ENCODE data around the gene AFAP1L1. TPM values are rescaled to one million over a fixed set of nuclear protein-coding genes. Genes with fewer than 3 reads are reported as not detected.

Gene AFAP1L1
- total and polyA plus RNA-seq, 2 of the 13 experiments (the other 11 are each of a cell fraction or from before 2014, with no cell fraction given): 0.38 to 1.0 TPM

GRCh38 chr5:149345147-149345891, 73.7 kb downstream of the AFAP1L1 start, which contains the start of gene GRPEL2 (continued):
- TF ChIP-seq, protein P1, sequence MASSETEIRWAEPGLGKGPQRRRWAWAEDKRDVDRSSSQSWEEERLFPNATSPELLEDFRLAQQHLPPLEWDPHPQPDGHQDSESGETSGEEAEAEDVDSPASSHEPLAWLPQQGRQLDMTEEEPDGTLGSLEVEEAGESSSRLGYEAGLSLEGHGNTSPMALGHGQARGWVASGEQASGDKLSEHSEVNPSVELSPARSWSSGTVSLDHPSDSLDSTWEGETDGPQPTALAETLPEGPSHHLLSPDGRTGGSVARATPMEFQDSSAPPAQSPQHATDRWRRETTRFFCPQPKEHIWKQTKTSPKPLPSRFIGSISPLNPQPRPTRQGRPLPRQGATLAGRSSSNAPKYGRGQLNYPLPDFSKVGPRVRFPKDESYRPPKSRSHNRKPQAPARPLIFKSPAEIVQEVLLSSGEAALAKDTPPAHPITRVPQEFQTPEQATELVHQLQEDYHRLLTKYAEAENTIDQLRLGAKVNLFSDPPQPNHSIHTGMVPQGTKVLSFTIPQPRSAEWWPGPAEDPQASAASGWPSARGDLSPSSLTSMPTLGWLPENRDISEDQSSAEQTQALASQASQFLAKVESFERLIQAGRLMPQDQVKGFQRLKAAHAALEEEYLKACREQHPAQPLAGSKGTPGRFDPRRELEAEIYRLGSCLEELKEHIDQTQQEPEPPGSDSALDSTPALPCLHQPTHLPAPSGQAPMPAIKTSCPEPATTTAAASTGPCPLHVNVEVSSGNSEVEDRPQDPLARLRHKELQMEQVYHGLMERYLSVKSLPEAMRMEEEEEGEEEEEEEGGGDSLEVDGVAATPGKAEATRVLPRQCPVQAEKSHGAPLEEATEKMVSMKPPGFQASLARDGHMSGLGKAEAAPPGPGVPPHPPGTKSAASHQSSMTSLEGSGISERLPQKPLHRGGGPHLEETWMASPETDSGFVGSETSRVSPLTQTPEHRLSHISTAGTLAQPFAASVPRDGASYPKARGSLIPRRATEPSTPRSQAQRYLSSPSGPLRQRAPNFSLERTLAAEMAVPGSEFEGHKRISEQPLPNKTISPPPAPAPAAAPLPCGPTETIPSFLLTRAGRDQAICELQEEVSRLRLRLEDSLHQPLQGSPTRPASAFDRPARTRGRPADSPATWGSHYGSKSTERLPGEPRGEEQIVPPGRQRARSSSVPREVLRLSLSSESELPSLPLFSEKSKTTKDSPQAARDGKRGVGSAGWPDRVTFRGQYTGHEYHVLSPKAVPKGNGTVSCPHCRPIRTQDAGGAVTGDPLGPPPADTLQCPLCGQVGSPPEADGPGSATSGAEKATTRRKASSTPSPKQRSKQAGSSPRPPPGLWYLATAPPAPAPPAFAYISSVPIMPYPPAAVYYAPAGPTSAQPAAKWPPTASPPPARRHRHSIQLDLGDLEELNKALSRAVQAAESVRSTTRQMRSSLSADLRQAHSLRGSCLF (CRISPR knock-in tag; IDR thresholded peaks at IDR 0.05; ENCODE audit: borderline replicate concordance): no peak; the same call in 1 of the 2 replicates
- TF ChIP-seq SRY (CRISPR knock-in tag; IDR thresholded peaks at IDR 0.05) (peak; percentile 94; the same call in 1 of the 2 replicates), NR3C1 (CRISPR knock-in tag; IDR thresholded peaks at IDR 0.05) (no peak), PHF21A (CRISPR knock-in tag; IDR thresholded peaks at IDR 0.05) (peak; percentile 87), ZNF225 (CRISPR knock-in tag; IDR thresholded peaks at IDR 0.05) (0 out of 2 replicates have a peak, but pooled peaks have one; percentile 6), TARDBP (CRISPR knock-in tag; IDR thresholded peaks at IDR 0.05) (peak; percentile 98), KDM1A (CRISPR knock-in tag; IDR thresholded peaks at IDR 0.05) (peak; percentile 93), ZNF746 (CRISPR knock-in tag; IDR thresholded peaks at IDR 0.05) (no peak; the same call in 1 of the 2 replicates), FOSL1 (CRISPR knock-in tag; IDR thresholded peaks at IDR 0.05; ENCODE audit: borderline replicate concordance) (no peak), YEATS4 (CRISPR knock-in tag; IDR thresholded peaks at IDR 0.05; ENCODE audit: borderline replicate concordance) (peak; percentile 94), NPAS2 (CRISPR knock-in tag; IDR thresholded peaks at IDR 0.05; ENCODE audit: borderline replicate concordance) (no peak), ARID2 (CRISPR knock-in tag; IDR thresholded peaks at IDR 0.05; ENCODE audit: borderline replicate concordance) (peak; percentile 94), ZBTB21 (CRISPR knock-in tag; IDR thresholded peaks at IDR 0.05) (no peak), ZNF530 (CRISPR knock-in tag; IDR thresholded peaks at IDR 0.05; ENCODE audit: low read depth) (no peak), ZNF44 (CRISPR knock-in tag; IDR thresholded peaks at IDR 0.05) (peak; percentile 90; the same call in 1 of the 2 replicates), FOXO1 (CRISPR knock-in tag; IDR thresholded peaks at IDR 0.05) (peak; percentile 15; the same call in 1 of the 2 replicates), JUNB (CRISPR knock-in tag; IDR thresholded peaks at IDR 0.05; ENCODE audit: borderline replicate concordance) (no peak)
- TF ChIP-seq, protein P2, sequence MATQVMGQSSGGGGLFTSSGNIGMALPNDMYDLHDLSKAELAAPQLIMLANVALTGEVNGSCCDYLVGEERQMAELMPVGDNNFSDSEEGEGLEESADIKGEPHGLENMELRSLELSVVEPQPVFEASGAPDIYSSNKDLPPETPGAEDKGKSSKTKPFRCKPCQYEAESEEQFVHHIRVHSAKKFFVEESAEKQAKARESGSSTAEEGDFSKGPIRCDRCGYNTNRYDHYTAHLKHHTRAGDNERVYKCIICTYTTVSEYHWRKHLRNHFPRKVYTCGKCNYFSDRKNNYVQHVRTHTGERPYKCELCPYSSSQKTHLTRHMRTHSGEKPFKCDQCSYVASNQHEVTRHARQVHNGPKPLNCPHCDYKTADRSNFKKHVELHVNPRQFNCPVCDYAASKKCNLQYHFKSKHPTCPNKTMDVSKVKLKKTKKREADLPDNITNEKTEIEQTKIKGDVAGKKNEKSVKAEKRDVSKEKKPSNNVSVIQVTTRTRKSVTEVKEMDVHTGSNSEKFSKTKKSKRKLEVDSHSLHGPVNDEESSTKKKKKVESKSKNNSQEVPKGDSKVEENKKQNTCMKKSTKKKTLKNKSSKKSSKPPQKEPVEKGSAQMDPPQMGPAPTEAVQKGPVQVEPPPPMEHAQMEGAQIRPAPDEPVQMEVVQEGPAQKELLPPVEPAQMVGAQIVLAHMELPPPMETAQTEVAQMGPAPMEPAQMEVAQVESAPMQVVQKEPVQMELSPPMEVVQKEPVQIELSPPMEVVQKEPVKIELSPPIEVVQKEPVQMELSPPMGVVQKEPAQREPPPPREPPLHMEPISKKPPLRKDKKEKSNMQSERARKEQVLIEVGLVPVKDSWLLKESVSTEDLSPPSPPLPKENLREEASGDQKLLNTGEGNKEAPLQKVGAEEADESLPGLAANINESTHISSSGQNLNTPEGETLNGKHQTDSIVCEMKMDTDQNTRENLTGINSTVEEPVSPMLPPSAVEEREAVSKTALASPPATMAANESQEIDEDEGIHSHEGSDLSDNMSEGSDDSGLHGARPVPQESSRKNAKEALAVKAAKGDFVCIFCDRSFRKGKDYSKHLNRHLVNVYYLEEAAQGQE (IDR thresholded peaks at IDR 0.05; ENCODE audit: borderline replicate concordance in 1 of 2, low read depth in 1 of 2, low read length in 2 of 2): peak in 1 of 2 experiments; percentile 68; a peak in 1 of 4 replicates
- TF ChIP-seq, protein P3, sequence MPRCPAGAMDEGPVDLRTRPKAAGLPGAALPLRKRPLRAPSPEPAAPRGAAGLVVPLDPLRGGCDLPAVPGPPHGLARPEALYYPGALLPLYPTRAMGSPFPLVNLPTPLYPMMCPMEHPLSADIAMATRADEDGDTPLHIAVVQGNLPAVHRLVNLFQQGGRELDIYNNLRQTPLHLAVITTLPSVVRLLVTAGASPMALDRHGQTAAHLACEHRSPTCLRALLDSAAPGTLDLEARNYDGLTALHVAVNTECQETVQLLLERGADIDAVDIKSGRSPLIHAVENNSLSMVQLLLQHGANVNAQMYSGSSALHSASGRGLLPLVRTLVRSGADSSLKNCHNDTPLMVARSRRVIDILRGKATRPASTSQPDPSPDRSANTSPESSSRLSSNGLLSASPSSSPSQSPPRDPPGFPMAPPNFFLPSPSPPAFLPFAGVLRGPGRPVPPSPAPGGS (CRISPR knock-in tag; IDR thresholded peaks at IDR 0.05): peak; percentile 88

Data from HepG2 (cell line).